Upper lobe of left lung (tissue), 4 donors: ENCODE results near the gene PLAGL1.

Experiments
- POLR2A ChIP-seq, 4 donors: fragments of 450-650 bp; IDR thresholded peaks; one replicate each; pipeline ENCODE4 v1.5.1; 2016 to 2017; ENCODE audit warnings: antibody characterized with exemption in 4 of 4, mild to moderate bottlenecking in 2 of 4
- POLR2AphosphoS5 ChIP-seq, 2 donors: sonication (generic); formaldehyde crosslinking; IDR thresholded peaks; one replicate each; pipeline ENCODE4 v1.5.1; 2017; ENCODE audit warnings: antibody characterized with exemption in 2 of 2
- TF ChIP-seq, protein P1 (sequence below), 6 experiments: fragments of 450-650 bp in 4 of 6; fragments of 200-600 bp in 2 of 6; sonication (generic) in 2 of 6; IDR thresholded peaks; one replicate each; pipeline ENCODE4 v1.5.1; 2016 to 2019; ENCODE audit warnings: antibody characterized with exemption in 6 of 6

DNA sequence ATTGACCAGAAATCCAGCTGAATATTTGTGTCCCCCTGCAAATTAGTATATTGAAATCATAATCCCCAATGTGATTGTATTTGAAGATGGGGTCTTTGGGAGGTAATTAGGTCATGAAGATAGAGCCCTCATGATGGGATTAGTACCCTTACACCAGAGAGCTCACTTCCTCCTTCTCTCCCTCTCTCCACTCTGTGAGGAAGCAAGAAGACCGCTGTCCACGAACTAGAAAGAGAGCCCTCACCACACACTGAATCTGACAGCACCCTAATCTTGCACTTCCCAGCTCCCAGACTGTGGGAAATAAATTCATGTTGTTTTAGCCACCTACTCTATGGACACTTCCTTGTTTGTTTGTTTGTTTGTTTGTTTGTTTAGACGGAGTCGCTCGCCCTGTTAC lies 11.9 kb upstream of the PLAGL1 start:
- TF ChIP-seq POLR2A (IDR thresholded peaks at IDR 0.05) = no peak
- TF ChIP-seq POLR2AphosphoS5 (IDR thresholded peaks at IDR 0.05) = no peak
- TF ChIP-seq, protein P1, sequence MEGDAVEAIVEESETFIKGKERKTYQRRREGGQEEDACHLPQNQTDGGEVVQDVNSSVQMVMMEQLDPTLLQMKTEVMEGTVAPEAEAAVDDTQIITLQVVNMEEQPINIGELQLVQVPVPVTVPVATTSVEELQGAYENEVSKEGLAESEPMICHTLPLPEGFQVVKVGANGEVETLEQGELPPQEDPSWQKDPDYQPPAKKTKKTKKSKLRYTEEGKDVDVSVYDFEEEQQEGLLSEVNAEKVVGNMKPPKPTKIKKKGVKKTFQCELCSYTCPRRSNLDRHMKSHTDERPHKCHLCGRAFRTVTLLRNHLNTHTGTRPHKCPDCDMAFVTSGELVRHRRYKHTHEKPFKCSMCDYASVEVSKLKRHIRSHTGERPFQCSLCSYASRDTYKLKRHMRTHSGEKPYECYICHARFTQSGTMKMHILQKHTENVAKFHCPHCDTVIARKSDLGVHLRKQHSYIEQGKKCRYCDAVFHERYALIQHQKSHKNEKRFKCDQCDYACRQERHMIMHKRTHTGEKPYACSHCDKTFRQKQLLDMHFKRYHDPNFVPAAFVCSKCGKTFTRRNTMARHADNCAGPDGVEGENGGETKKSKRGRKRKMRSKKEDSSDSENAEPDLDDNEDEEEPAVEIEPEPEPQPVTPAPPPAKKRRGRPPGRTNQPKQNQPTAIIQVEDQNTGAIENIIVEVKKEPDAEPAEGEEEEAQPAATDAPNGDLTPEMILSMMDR (IDR thresholded peaks at IDR 0.05) = no peak
